GM12878 (cell line): ENCODE data around the gene ARHGAP5. TPM values are rescaled to one million over a fixed set of nuclear protein-coding genes. Genes with fewer than 3 reads are reported as not detected.
A peak's percentile ranks its signal among the peaks of the same experiment; 100 is the strongest.

ENCODE experiments used
- FOXM1 ChIP-seq: IDR thresholded peaks from 2 replicates; pipeline ENCODE4 v1.6.1; 2012; ENCODE audit warnings: low read depth, mild to moderate bottlenecking, inconsistent platforms, low read length, moderate library complexity
- MEF2A ChIP-seq: IDR thresholded peaks from 2 replicates; pipeline ENCODE4 v1.6.1; 2011; ENCODE audit warnings: low read depth, mild to moderate bottlenecking, low read length, moderate library complexity; ENCODE audit not compliant: insufficient read depth
- MEF2B ChIP-seq: fragments of 450-650 bp; IDR thresholded peaks from 2 replicates; pipeline ENCODE4 v1.6.1; 2018; ENCODE audit warnings: mild to moderate bottlenecking, moderate library complexity; ENCODE audit not compliant: partially characterized antibody, poor library complexity, severe bottlenecking
- POLR2AphosphoS2 ChIP-seq: IDR thresholded peaks from 2 replicates; pipeline ENCODE4 v1.6.1; 2011; ENCODE audit warnings: low read depth, mild to moderate bottlenecking, low read length, improper control_type of control experiment, moderate library complexity
- POU2F2 ChIP-seq: IDR thresholded peaks from 3 replicates; pipeline ENCODE4 v1.6.1; 2011; ENCODE audit warnings: low read depth, mild to moderate bottlenecking, low read length, borderline replicate concordance
- RAD21 ChIP-seq: IDR thresholded peaks from 2 replicates; pipeline ENCODE4 v1.6.1; 2011; ENCODE audit warnings: mild to moderate bottlenecking, low read depth, low read length, moderate library complexity; ENCODE audit not compliant: insufficient read depth
- RUNX3 ChIP-seq: IDR thresholded peaks from 2 replicates; pipeline ENCODE4 v1.6.1; 2012; ENCODE audit warnings: low read length, inconsistent platforms
- ZSCAN29 ChIP-seq: fragments of 450-650 bp; IDR thresholded peaks from 2 replicates; pipeline ENCODE4 v1.6.1; 2017; ENCODE audit warnings: mild to moderate bottlenecking, moderate library complexity
- polyA plus RNA-seq, 11 experiments: library from polyadenylated mRNA; depleted of rRNA in 4 of 11; unstranded in 6 of 11; stranded (reverse) in 5 of 11; fragments of >200 nt; fragmentation: Nextera tagmentation in 4 of 11; fragmentation: Illumina TruSeq in 1 of 11; extraction: Ambion mirVana in 4 of 11; extraction: Trizol in 1 of 11; gene quantifications; 1 replicate in 1 of 11; 2 replicates in 10 of 11; pipeline versions ENCODE4 v1.2.1 to v1.2.3, GENCODE V29; 2011 to 2016; ENCODE audit warnings: inconsistent platforms in 2 of 11, missing spikeins in 2 of 11, low read depth in 1 of 11
- total RNA-seq, 4 experiments: library from RNA; depleted of rRNA in 3 of 4; stranded (reverse); fragments of >200 nt in 3 of 4; fragmentation: Illumina TruSeq in 1 of 4; extraction: Trizol in 1 of 4; gene quantifications; 2 replicates each; pipeline versions ENCODE4 v1.2.1 to v1.2.3, GENCODE V29; 2013 to 2021
- TF ChIP-seq, protein P1 (sequence below): fragments of 450-650 bp; IDR thresholded peaks from 2 replicates; pipeline ENCODE4 v1.6.1; 2017; ENCODE audit warnings: mild to moderate bottlenecking

Gene ARHGAP5
- total and polyA plus RNA-seq, 10 of the 15 experiments (the other 5 are each of a cell fraction or from before 2014, with no cell fraction given): 0.91 to 19.6 (median 7.2) TPM

DNA sequence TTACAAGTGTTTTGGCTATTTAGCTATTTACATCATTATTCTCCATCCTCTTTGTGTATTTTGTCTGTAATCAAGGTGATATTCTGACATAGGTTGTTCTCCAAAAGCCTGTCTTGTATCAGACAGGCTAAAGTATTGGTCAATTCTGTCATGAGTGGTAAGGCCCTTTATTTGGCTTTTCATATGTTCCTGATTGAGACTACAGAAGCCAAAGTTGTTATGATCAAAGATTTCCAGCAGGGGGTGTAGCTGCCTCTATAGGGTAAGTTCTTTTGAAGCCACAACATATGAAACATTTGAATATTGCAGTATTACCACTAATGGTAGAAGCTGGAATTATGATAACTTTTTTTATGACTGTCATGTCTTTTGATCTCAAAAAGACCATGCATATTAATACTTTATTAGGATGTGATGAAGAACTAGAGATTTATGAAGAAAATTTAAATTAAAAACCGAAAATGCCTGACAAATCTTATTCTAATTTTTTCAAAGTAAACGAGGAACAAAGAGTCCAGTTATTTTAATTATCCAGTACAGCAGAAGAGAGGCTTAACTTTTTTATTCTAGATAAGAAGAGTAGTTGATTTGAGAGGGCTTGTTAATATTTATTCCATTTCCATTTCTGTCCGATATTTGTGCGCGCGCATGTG is 3.4 kb upstream of the ARHGAP5 start (continued):
- TF ChIP-seq, protein P1, sequence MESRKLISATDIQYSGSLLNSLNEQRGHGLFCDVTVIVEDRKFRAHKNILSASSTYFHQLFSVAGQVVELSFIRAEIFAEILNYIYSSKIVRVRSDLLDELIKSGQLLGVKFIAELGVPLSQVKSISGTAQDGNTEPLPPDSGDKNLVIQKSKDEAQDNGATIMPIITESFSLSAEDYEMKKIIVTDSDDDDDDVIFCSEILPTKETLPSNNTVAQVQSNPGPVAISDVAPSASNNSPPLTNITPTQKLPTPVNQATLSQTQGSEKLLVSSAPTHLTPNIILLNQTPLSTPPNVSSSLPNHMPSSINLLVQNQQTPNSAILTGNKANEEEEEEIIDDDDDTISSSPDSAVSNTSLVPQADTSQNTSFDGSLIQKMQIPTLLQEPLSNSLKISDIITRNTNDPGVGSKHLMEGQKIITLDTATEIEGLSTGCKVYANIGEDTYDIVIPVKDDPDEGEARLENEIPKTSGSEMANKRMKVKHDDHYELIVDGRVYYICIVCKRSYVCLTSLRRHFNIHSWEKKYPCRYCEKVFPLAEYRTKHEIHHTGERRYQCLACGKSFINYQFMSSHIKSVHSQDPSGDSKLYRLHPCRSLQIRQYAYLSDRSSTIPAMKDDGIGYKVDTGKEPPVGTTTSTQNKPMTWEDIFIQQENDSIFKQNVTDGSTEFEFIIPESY: no peak
- TF ChIP-seq ZSCAN29 (no peak), POLR2AphosphoS2 (no peak), MEF2A (no peak), POU2F2 (0 out of 3 replicates have a peak, but pooled peaks have one; percentile 17), RAD21 (peak; percentile 88), FOXM1 (0 out of 2 replicates have a peak, but pooled peaks have one; percentile 50), RUNX3 (peak; percentile 51; the same call in 1 of the 2 replicates), MEF2B (no peak)
